Neural cell (in vitro differentiated cells): ENCODE measurements around the gene VWA3B. TPM values are rescaled to one million over a fixed set of nuclear protein-coding genes. Genes with fewer than 3 reads are reported as not detected.
"Not testable (repeated sequence)": the region's sequence is repeated elsewhere in the genome, so short reads cannot be mapped to it uniquely, and the experiment has no call there.

Experiments used
- H2AFZ ChIP-seq: fragments of 200-600, 300-800 bp; sonication (generic), shearing (Covaris generic); 2 replicates; pipeline ENCODE4 v1.6.0; 2014; ENCODE audit warnings: low read depth, mild to moderate bottlenecking, antibody characterized with exemption, low read length, moderate library complexity
- H3F3A ChIP-seq: fragments of 200-600 bp; shearing (Covaris generic); 2 replicates; pipeline ENCODE4 v1.6.1; 2016; ENCODE audit warnings: mild to moderate bottlenecking, moderate library complexity, mixed read lengths, antibody characterized with exemption, low read length; ENCODE audit not compliant: insufficient read depth, poor library complexity, severe bottlenecking
- H3K27ac ChIP-seq: fragments of 200-600, 300-800 bp; sonication (generic), shearing (Covaris generic); 2 replicates; pipeline ENCODE4 v1.5.1; 2014; ENCODE audit warnings: mild to moderate bottlenecking, low read length, moderate library complexity
- H3K27me3 ChIP-seq: fragments of 300-800, 200-600 bp; sonication (generic), shearing (Covaris generic); 2 replicates; pipeline ENCODE4 v1.6.0; 2014; ENCODE audit warnings: mild to moderate bottlenecking, low read depth, low read length, moderate library complexity; ENCODE audit not compliant: insufficient read depth
- H3K36me3 ChIP-seq: fragments of 300-800, 200-600 bp; sonication (generic), shearing (Covaris generic); 2 replicates; pipeline ENCODE4 v1.5.1; 2014; ENCODE audit warnings: mild to moderate bottlenecking, antibody characterized with exemption, low read length, moderate library complexity; ENCODE audit not compliant: insufficient read depth
- H3K4me2 ChIP-seq: fragments of 300-800, 200-600 bp; sonication (generic), shearing (Covaris generic); 2 replicates; pipeline ENCODE4 v1.6.0; 2014; ENCODE audit warnings: mild to moderate bottlenecking, low read length
- H3K4me3 ChIP-seq: fragments of 300-800, 200-600 bp; sonication (generic), shearing (Covaris generic); 2 replicates; pipeline ENCODE4 v1.5.1; 2014; ENCODE audit warnings: mild to moderate bottlenecking, low read length, moderate library complexity
- H3K79me2 ChIP-seq: fragments of 200-600 bp; shearing (Covaris generic); replicated peaks from 2 replicates; pipeline ENCODE4 v1.6.0; 2014; ENCODE audit warnings: mild to moderate bottlenecking, low read length, moderate library complexity; ENCODE audit not compliant: insufficient read depth
- H3K9ac ChIP-seq: fragments of 300-800, 200-600 bp; sonication (generic), shearing (Covaris generic); 2 replicates; pipeline ENCODE4 v1.6.1; 2016; ENCODE audit warnings: mild to moderate bottlenecking, low read length, mixed read lengths
- H3K9me2 ChIP-seq: fragments of 200-600 bp; shearing (Covaris generic); 2 replicates; pipeline ENCODE4 v1.6.1; 2016; ENCODE audit warnings: mild to moderate bottlenecking, low read length, mixed read lengths; ENCODE audit not compliant: insufficient read depth
- H3K9me3 ChIP-seq: fragments of 200-600, 300-800 bp; sonication (generic), shearing (Covaris generic); 2 replicates; pipeline ENCODE4 v1.6.1; 2016; ENCODE audit warnings: mild to moderate bottlenecking, mixed run types, low read length, moderate library complexity, mixed read lengths
- H4K20me1 ChIP-seq: fragments of 200-600 bp; shearing (Covaris generic); 2 replicates; pipeline ENCODE4 v1.6.1; 2016; ENCODE audit warnings: mild to moderate bottlenecking, mixed run types; ENCODE audit not compliant: insufficient read depth
- EP300 ChIP-seq: fragments of 450-650 bp; conservative IDR thresholded peaks from 2 replicates; pipeline ENCODE4 v1.6.1; 2014; ENCODE audit warnings: antibody characterized with exemption, mild to moderate bottlenecking, moderate library complexity; ENCODE audit not compliant: poor library complexity, severe bottlenecking
- EZH2 ChIP-seq: fragments of 200-600, 300-800 bp; shearing (Covaris generic), sonication (generic); IDR thresholded peaks from 2 replicates; pipeline ENCODE4 v1.6.1; 2014; ENCODE audit warnings: antibody characterized with exemption, low read length, borderline replicate concordance, mild to moderate bottlenecking; ENCODE audit not compliant: insufficient read depth, poor library complexity, severe bottlenecking
- MXI1 ChIP-seq: fragments of 450-650 bp; conservative IDR thresholded peaks from 2 replicates; pipeline ENCODE4 v1.6.1; 2014; ENCODE audit warnings: antibody characterized with exemption, mild to moderate bottlenecking; ENCODE audit not compliant: poor library complexity, severe bottlenecking
- POLR2AphosphoS5 ChIP-seq: IDR thresholded peaks from 2 replicates; pipeline ENCODE4 v1.6.1; 2012
- RAD21 ChIP-seq: fragments of 450-650 bp; conservative IDR thresholded peaks from 2 replicates; pipeline ENCODE4 v1.6.1; 2014; ENCODE audit warnings: antibody characterized with exemption, mild to moderate bottlenecking, moderate library complexity
- SMC3 ChIP-seq: fragments of 450-650 bp; conservative IDR thresholded peaks from 2 replicates; pipeline ENCODE4 v1.6.1; 2014; ENCODE audit warnings: antibody characterized with exemption, mild to moderate bottlenecking, moderate library complexity; ENCODE audit not compliant: poor library complexity
- TAF1 ChIP-seq: IDR thresholded peaks from 2 replicates; pipeline ENCODE4 v1.6.1; 2012; ENCODE audit warnings: low read depth
- polyA plus RNA-seq: library from polyadenylated mRNA; depleted of rRNA; stranded (reverse); fragments of >200 nt; gene quantifications from 2 replicates; pipeline ENCODE4 v1.2.3, GENCODE V29; 2014
- TF ChIP-seq, protein P1 (sequence below): fragments of 450-650 bp; IDR thresholded peaks from 2 replicates; pipeline ENCODE4 v1.5.1; 2014; ENCODE audit warnings: antibody characterized with exemption, mild to moderate bottlenecking, moderate library complexity; ENCODE audit not compliant: poor library complexity, severe bottlenecking
- TF ChIP-seq, protein P2 (sequence below): IDR thresholded peaks from 2 replicates; pipeline ENCODE4 v1.6.1; 2012; ENCODE audit warnings: borderline replicate concordance

VWA3B gene
- polyA plus RNA-seq, 1 donor from 2014 or later, result not detected

DNA sequence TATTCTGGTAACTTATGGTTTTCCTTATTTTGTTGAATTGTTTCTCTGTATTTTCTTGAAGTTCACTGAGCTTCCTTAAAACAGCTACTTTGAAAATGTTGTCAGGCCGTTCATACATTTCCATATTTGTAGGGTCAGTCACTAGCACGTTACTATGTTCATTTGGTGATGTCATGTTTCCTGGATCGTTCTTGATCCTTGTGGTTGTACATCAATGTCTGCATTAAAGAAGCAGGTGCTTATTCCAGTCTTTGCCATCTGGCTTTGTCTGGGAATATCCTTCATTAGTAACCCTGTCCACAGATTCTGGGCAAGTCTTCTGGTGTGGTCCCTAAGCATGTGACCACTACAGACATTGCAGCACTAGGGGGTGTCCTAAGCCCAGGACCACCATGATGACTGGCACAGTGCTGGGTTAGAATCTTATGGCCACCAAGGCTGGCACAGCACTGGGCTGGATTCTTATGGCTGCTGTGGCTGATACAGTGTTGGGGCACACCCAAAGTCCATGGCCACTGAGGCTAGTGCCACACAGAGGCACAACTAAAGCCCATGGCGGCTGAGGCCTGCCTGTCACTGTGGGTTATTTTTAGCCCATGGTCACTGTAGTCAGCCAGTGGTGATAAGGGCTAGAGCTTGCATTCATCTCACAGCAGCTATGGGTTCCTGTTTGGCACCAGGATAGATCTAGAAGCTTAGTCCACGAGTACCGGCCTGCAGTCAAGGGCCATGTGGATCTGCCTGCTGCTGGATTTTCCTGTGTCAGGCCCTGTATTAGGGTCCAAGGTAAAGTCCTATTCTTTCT lies 13.2 kb downstream of the VWA3B start:
- no peak overlapping the region for H2AFZ ChIP-seq
- H3F3A ChIP-seq, result no peaks in the 10 kb centered on the region
- no peaks in the 10 kb centered on the region for H3K9me3 ChIP-seq
- TF ChIP-seq SMC3 (no peak), EP300 (no peak), MXI1 (no peak), POLR2AphosphoS5 (no peak), TAF1 (no peak), EZH2 (no peak), RAD21 (no peak)
- TF ChIP-seq, protein P1, sequence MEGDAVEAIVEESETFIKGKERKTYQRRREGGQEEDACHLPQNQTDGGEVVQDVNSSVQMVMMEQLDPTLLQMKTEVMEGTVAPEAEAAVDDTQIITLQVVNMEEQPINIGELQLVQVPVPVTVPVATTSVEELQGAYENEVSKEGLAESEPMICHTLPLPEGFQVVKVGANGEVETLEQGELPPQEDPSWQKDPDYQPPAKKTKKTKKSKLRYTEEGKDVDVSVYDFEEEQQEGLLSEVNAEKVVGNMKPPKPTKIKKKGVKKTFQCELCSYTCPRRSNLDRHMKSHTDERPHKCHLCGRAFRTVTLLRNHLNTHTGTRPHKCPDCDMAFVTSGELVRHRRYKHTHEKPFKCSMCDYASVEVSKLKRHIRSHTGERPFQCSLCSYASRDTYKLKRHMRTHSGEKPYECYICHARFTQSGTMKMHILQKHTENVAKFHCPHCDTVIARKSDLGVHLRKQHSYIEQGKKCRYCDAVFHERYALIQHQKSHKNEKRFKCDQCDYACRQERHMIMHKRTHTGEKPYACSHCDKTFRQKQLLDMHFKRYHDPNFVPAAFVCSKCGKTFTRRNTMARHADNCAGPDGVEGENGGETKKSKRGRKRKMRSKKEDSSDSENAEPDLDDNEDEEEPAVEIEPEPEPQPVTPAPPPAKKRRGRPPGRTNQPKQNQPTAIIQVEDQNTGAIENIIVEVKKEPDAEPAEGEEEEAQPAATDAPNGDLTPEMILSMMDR, result no peak
- TF ChIP-seq, protein P2, sequence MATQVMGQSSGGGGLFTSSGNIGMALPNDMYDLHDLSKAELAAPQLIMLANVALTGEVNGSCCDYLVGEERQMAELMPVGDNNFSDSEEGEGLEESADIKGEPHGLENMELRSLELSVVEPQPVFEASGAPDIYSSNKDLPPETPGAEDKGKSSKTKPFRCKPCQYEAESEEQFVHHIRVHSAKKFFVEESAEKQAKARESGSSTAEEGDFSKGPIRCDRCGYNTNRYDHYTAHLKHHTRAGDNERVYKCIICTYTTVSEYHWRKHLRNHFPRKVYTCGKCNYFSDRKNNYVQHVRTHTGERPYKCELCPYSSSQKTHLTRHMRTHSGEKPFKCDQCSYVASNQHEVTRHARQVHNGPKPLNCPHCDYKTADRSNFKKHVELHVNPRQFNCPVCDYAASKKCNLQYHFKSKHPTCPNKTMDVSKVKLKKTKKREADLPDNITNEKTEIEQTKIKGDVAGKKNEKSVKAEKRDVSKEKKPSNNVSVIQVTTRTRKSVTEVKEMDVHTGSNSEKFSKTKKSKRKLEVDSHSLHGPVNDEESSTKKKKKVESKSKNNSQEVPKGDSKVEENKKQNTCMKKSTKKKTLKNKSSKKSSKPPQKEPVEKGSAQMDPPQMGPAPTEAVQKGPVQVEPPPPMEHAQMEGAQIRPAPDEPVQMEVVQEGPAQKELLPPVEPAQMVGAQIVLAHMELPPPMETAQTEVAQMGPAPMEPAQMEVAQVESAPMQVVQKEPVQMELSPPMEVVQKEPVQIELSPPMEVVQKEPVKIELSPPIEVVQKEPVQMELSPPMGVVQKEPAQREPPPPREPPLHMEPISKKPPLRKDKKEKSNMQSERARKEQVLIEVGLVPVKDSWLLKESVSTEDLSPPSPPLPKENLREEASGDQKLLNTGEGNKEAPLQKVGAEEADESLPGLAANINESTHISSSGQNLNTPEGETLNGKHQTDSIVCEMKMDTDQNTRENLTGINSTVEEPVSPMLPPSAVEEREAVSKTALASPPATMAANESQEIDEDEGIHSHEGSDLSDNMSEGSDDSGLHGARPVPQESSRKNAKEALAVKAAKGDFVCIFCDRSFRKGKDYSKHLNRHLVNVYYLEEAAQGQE, result no peak
- H3K79me2 ChIP-seq, result no peaks in the 10 kb centered on the region
- H3K4me3 ChIP-seq, result no peak overlapping the region
- H3K27me3 ChIP-seq, result no peaks in the 10 kb centered on the region
- H4K20me1 ChIP-seq, result no peaks in the 10 kb centered on the region
- H3K9me2 ChIP-seq, result no peaks in the 10 kb centered on the region
- H3K27ac ChIP-seq, result no peak overlapping the region
- no peak overlapping the region for H3K9ac ChIP-seq
- H3K36me3 ChIP-seq, result no peaks in the 10 kb centered on the region
- no peak overlapping the region for H3K4me2 ChIP-seq

DNA sequence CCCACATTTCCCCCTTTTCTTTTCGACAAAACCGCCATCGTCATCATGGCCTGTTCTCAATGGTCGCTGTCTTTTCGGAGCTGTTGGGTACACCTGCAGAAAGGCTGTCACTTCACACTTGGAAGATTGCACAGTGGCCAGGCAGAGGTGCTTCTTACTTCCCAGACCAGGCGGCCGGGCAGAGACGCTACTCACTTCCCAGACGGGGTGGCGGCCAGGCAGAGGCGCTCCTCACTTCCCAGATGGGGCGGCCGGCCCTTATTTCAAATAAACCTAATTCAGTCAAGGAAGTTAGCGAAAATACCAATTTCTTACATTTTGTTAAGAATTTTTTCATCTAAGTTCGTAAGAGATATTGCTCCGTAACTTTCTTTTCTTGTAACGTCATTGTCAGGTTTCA lies 15.3 kb downstream of the VWA3B start:
- not testable (repeated sequence) for H3K9me3 ChIP-seq, H3K27ac ChIP-seq, H3K79me2 ChIP-seq, H3K9ac ChIP-seq, H4K20me1 ChIP-seq, H3K36me3 ChIP-seq, H3K27me3 ChIP-seq, H3K9me2 ChIP-seq, H3K4me2 ChIP-seq, H2AFZ ChIP-seq, H3F3A ChIP-seq, H3K4me3 ChIP-seq
